NB4 (cell line): Measurements from ENCODE around the gene NOP9.

Source experiments
- MYC ChIP-seq: IDR thresholded peaks from 2 replicates; pipeline ENCODE4 v1.6.1; 2011; ENCODE audit warnings: low read depth, low read length
- POLR2A ChIP-seq: IDR thresholded peaks from 2 replicates; pipeline ENCODE4 v1.6.1; 2011; ENCODE audit warnings: mild to moderate bottlenecking; ENCODE audit not compliant: insufficient read length; ENCODE audit errors: extremely low read depth
- TF ChIP-seq, protein P1 (sequence below): IDR thresholded peaks from one replicate; pipeline ENCODE4 v1.5.1; 2012; ENCODE audit warnings: low read depth, low read length

DNA sequence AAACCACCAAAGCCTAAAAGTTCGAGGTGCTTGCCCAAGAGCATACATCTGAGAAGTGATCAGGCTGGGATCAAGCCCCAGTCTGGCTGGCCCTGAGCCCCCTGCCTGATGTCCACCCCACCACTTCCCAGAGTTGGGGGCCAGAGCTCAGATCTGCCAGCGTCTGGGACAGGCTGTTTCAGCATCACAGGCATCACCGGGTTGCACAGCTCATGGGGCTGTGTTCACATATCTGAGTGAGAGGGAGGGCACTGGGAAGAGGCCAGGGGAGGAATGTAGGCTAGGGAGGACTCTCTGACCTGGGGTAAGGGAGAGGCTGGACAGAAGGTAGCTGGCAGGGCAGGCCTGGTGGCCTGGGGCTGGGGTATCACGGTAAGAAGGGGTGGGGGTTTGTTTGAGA lies 42.7 kb upstream of the NOP9 start:
- TF ChIP-seq MYC (no peak), POLR2A (no peak)
- TF ChIP-seq, protein P1, sequence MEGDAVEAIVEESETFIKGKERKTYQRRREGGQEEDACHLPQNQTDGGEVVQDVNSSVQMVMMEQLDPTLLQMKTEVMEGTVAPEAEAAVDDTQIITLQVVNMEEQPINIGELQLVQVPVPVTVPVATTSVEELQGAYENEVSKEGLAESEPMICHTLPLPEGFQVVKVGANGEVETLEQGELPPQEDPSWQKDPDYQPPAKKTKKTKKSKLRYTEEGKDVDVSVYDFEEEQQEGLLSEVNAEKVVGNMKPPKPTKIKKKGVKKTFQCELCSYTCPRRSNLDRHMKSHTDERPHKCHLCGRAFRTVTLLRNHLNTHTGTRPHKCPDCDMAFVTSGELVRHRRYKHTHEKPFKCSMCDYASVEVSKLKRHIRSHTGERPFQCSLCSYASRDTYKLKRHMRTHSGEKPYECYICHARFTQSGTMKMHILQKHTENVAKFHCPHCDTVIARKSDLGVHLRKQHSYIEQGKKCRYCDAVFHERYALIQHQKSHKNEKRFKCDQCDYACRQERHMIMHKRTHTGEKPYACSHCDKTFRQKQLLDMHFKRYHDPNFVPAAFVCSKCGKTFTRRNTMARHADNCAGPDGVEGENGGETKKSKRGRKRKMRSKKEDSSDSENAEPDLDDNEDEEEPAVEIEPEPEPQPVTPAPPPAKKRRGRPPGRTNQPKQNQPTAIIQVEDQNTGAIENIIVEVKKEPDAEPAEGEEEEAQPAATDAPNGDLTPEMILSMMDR: no peak
